ENCODE results near the gene MARCHF4. TPM values are rescaled to one million over a fixed set of nuclear protein-coding genes. Genes with fewer than 3 reads are reported as not detected.

The MARCHF4 gene
- total and polyA plus RNA-seq, 2 of the 8 experiments (the other 6 are each of a cell fraction or from before 2014, with no cell fraction given) = 1.9 to 2.9 TPM

DNA sequence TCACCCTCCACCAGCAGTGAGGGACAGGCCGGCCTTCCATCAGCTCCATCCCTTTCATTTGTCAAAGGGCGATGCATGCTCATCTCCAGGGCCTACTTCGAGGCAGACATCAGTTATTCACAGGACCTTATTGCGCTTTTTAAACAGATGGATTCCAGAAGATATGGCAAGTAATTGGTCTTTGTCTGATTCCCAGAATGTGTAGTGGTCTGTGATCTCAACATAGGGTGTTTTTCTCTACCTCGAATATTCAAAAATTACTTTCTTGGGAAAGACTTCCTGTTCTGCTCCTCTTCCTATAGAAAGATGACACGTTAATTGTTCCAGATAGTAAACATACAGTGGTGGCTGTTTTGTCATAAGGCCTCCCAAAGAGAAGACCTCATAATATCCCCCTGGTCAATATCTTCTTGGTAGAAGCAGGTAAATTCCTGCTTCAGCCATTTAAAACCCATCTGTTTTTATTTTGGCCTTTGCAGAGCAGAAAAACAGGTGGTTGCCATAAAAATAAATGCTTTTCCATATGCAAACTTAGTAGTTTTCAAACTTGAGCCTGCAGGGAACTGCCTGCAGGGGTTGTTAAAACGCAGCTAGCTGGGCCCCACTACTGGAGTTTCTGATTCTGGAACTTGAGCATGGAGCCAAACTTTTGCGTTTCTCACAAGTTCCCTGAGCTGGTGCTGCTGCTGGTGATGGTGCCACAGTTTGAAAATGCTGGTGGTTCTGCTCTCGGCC, 48.3 kb upstream of the MARCHF4 start:
- CTCF ChIA-PET (ENCODE audit: partially characterized antibody) = interaction anchor here (1.0 to 1.9 kb wide), 3 partner anchors 12 to 31 kb away, joined by 3 to 7 read pairs (median 3); no protein-coding TSS in a partner anchor
- Histone ChIP-seq H2BK15ac (ENCODE audit: low read length) (no peak overlapping the region), H2AFZ (ENCODE audit: low read length) (no peak overlapping the region), H3K23ac (ENCODE audit: insufficient read length) (no peak overlapping the region), H3K9ac (replicated peaks in 1 of 4; ENCODE audit: extremely low read depth in 1 of 4, low read depth in 3 of 4, low read length in 3 of 4) (no peak overlapping the region), H3K27me3 (replicated peaks in 1 of 4; ENCODE audit: control insufficient read depth in 3 of 4, extremely low read depth in 1 of 4, insufficient read depth in 3 of 4, low read length in 3 of 4) (no peaks in the 10 kb centered on the region), H3K36me3 (ENCODE audit: control insufficient read depth in 2 of 4, insufficient read depth in 4 of 4, low read length in 3 of 4) (peaks cover 0 to 37% (median 6%) of the 10 kb centered on the region in 4 experiments; a peak in 4 of 8 replicates), H3K27ac (ENCODE audit: low read depth, low read length) (no peak overlapping the region), H3K56ac (replicated peaks; ENCODE audit: insufficient read length, low read depth, low read length) (no peak overlapping the region), H2BK20ac (ENCODE audit: low read length) (no peak overlapping the region), H3K14ac (ENCODE audit: insufficient read length) (no peak overlapping the region), H3K79me1 (ENCODE audit: low read depth, low read length) (no peaks in the 10 kb centered on the region; the same call in 1 of the 2 replicates), H3K79me2 (ENCODE audit: control insufficient read depth in 1 of 2, insufficient read depth in 2 of 2, low read length in 2 of 2) (no peaks in the 10 kb centered on the region), H3K4me1 (replicated peaks in 1 of 4; ENCODE audit: control insufficient read depth in 3 of 4, insufficient read depth in 4 of 4, low read length in 3 of 4) (no peaks in the 10 kb centered on the region), H4K8ac (ENCODE audit: extremely low read depth, insufficient read depth, low read length) (no peak overlapping the region), H3K18ac (ENCODE audit: extremely low read depth, low read length) (no peak overlapping the region), H2BK120ac (replicated peaks; ENCODE audit: low read depth, low read length) (no peak overlapping the region), H3K4me3 (ENCODE audit: extremely low read depth in 1 of 4, insufficient read depth in 2 of 4, low read depth in 3 of 4, low read length in 4 of 4) (no peak overlapping the region), H2AK5ac (ENCODE audit: low read depth, low read length) (no peak overlapping the region), H2BK12ac (ENCODE audit: low read depth, low read length) (no peak overlapping the region), H3K4ac (replicated peaks; ENCODE audit: insufficient read length, low read depth, low read length) (no peak overlapping the region), H4K5ac (ENCODE audit: insufficient read length, low read depth, low read length) (no peak overlapping the region), H3K23me2 (ENCODE audit: low read depth, low read length) (no peaks in the 10 kb centered on the region), H3K9me3 (ENCODE audit: insufficient read depth in 2 of 2, low read depth in 1 of 2, low read length in 1 of 2) (no peaks in the 10 kb centered on the region), H4K91ac (replicated peaks; ENCODE audit: insufficient read length, low read length) (no peak overlapping the region), H3K4me2 (ENCODE audit: insufficient read depth in 1 of 2, low read depth in 2 of 2, low read length in 2 of 2) (no peak overlapping the region), H2BK5ac (ENCODE audit: low read depth, low read length) (no peak overlapping the region), H4K20me1 (replicated peaks in 1 of 2; ENCODE audit: control insufficient read depth in 1 of 2, insufficient read depth in 2 of 2, low read length in 2 of 2) (no peaks in the 10 kb centered on the region)
- FAIRE-seq = no peak
- 88% methylated on average over 9 of the region's 9 CpGs; no CpG with 5 or more reads in 1 of the 2 experiments for WGBS, 2 experiments (ENCODE audit: extremely low coverage in 1 of 2, insufficient coverage in 1 of 2, insufficient read length in 1 of 2, insufficient replicate concordance in 2 of 2, low coverage in 1 of 2, low lambda C conversion rate in 2 of 2, missing lambda C conversion rate in 1 of 2)
- POLR2A ChIA-PET (ENCODE audit: partially characterized antibody) = interaction anchor here (0.6 kb wide), 1 partner anchor 151 kb away, joined by 3 read pairs; no protein-coding TSS in a partner anchor
- TF ChIP-seq TAF7 (optimal IDR thresholded peaks at IDR 0.05; ENCODE audit: borderline replicate concordance, low read depth, low read length) = no peak
- no peak for TF ChIP-seq TCF12 (IDR thresholded peaks at IDR 0.05; ENCODE audit: low read depth, low read length)
- TF ChIP-seq, protein P1, sequence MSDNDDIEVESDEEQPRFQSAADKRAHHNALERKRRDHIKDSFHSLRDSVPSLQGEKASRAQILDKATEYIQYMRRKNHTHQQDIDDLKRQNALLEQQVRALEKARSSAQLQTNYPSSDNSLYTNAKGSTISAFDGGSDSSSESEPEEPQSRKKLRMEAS (IDR thresholded peaks at IDR 0.05) = no peak
- no peak for TF ChIP-seq POLR2AphosphoS5 (IDR thresholded peaks at IDR 0.05; ENCODE audit: low read depth, low read length)
- no peak for DNase-seq (ENCODE audit: low read depth in 1 of 2, low spot score in 2 of 2)

Measured in H1 (cell line).